ENCODE measurements around the gene EMP2. TPM values are rescaled to one million over a fixed set of nuclear protein-coding genes. Genes with fewer than 3 reads are reported as not detected.

EMP2 gene
- total and polyA plus RNA-seq, 2 donors (not counting 1 experiment from before 2014, with no cell fraction given) = 22.5 to 36.8 TPM

DNA sequence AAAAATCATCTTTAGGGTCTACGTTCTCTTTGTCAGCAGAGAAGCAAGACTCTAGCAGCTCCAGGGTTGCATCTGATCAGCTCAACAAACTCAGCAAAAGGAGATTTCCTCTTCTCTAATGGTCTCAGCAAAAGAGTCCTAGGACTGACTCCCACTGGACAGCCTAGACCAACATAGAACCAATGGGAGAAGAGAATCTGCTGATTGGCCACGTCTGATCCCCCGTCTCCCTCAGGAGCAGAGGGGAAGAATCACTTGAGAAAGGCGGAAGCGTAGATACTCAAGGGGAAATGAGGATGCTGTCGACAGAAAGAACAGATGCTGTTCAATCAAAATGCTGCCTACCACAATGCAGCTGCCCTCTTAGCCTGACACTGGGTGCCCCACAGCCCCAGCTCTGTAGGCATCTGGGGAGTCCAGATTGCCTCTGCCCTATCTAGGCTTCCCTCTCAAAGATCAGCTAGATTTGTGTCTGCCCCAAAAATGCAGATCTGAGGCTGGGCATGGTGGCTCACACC is 31.5 kb upstream of the EMP2 start:
- Histone ChIP-seq H3K4me1 (ENCODE audit: control insufficient read depth, extremely low read depth, insufficient read depth, low read length) (peaks cover 8% of the 10 kb centered on the region), H3K4me2 (ENCODE audit: extremely low read depth, insufficient read depth, low read length) (no peak overlapping the region), H2AFZ (ENCODE audit: low read length) (no peak overlapping the region), H3K36me3 (ENCODE audit: control insufficient read depth, insufficient read depth, low read length) (no peaks in the 10 kb centered on the region), H3K27me3 (ENCODE audit: control insufficient read depth, insufficient read depth, low read length) (no peaks in the 10 kb centered on the region), H3K9me3 (ENCODE audit: control insufficient read depth, insufficient read depth, low read depth, low read length) (no peaks in the 10 kb centered on the region), H3K27ac (ENCODE audit: insufficient read depth, low read length) (no peak overlapping the region), H3K79me2 (ENCODE audit: control insufficient read depth, insufficient read depth, low read length) (no peaks in the 10 kb centered on the region), H3K9ac (ENCODE audit: insufficient read depth, low read length) (no peak overlapping the region), H4K20me1 (ENCODE audit: control insufficient read depth, extremely low read depth, insufficient read depth, low read length) (no peaks in the 10 kb centered on the region), H3K4me3 (replicated peaks in 1 of 4; ENCODE audit: control extremely low read depth in 1 of 4, insufficient read depth in 1 of 4, low read depth in 3 of 4, low read length in 4 of 4) (no peak overlapping the region)
- TF ChIP-seq, protein P1, sequence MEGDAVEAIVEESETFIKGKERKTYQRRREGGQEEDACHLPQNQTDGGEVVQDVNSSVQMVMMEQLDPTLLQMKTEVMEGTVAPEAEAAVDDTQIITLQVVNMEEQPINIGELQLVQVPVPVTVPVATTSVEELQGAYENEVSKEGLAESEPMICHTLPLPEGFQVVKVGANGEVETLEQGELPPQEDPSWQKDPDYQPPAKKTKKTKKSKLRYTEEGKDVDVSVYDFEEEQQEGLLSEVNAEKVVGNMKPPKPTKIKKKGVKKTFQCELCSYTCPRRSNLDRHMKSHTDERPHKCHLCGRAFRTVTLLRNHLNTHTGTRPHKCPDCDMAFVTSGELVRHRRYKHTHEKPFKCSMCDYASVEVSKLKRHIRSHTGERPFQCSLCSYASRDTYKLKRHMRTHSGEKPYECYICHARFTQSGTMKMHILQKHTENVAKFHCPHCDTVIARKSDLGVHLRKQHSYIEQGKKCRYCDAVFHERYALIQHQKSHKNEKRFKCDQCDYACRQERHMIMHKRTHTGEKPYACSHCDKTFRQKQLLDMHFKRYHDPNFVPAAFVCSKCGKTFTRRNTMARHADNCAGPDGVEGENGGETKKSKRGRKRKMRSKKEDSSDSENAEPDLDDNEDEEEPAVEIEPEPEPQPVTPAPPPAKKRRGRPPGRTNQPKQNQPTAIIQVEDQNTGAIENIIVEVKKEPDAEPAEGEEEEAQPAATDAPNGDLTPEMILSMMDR (conservative IDR thresholded peaks at IDR 0.05 in 1 of 2, IDR thresholded peaks at IDR 0.05 in 1 of 2; ENCODE audit: low read depth in 1 of 2, low read length in 2 of 2) = no peak
- no peak for TF ChIP-seq EZH2 (IDR thresholded peaks at IDR 0.05; ENCODE audit: low read length, missing control alignments)
- no peak for DNase-seq (ENCODE audit: low read depth in 2 of 2)

GRCh38 chr16:10610499-10611184 is 30.2 kb upstream of the EMP2 start:
- no peak overlapping the region for H3K4me3 ChIP-seq (replicated peaks in 1 of 4; ENCODE audit: control extremely low read depth in 1 of 4, insufficient read depth in 1 of 4, low read depth in 3 of 4, low read length in 4 of 4)
- no peaks in the 10 kb centered on the region for H3K79me2 ChIP-seq (ENCODE audit: control insufficient read depth, insufficient read depth, low read length)
- no peaks in the 10 kb centered on the region for H3K9me3 ChIP-seq (ENCODE audit: control insufficient read depth, insufficient read depth, low read depth, low read length)
- no peak overlapping the region for H3K4me2 ChIP-seq (ENCODE audit: extremely low read depth, insufficient read depth, low read length)
- no peak for TF ChIP-seq EZH2 (IDR thresholded peaks at IDR 0.05; ENCODE audit: low read length, missing control alignments)
- TF ChIP-seq, protein P1 (conservative IDR thresholded peaks at IDR 0.05 in 1 of 2, IDR thresholded peaks at IDR 0.05 in 1 of 2; ENCODE audit: low read depth in 1 of 2, low read length in 2 of 2) = no peak
- no peaks in the 10 kb centered on the region for H4K20me1 ChIP-seq (ENCODE audit: control insufficient read depth, extremely low read depth, insufficient read depth, low read length)
- DNase-seq (ENCODE audit: low read depth in 2 of 2) = no peak
- peaks cover 8% of the 10 kb centered on the region for H3K4me1 ChIP-seq (ENCODE audit: control insufficient read depth, extremely low read depth, insufficient read depth, low read length)
- H3K36me3 ChIP-seq (ENCODE audit: control insufficient read depth, insufficient read depth, low read length) = no peaks in the 10 kb centered on the region
- H2AFZ ChIP-seq (ENCODE audit: low read length) = no peak overlapping the region
- H3K27me3 ChIP-seq (ENCODE audit: control insufficient read depth, insufficient read depth, low read length) = no peaks in the 10 kb centered on the region
- no peak overlapping the region for H3K9ac ChIP-seq (ENCODE audit: insufficient read depth, low read length)
- H3K27ac ChIP-seq (ENCODE audit: insufficient read depth, low read length) = no peak overlapping the region

DNA sequence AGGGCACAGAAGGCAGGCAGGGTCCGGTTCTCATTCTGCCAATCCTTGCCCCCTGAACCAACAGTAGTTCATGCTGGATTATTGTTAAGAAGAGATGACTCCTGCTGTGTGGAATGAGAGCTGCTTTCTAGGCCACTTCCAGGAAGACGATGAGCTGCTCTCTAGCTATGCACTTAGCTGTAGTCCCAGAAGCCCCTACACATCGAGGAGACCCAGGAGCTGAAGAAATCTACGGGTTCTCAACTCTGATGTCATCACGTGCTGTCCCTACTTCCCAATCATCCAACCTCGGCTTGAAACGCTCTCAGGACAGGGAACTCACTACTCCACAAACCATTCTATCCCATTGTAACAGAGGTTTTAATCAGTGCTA is 29.0 kb upstream of the EMP2 start:
- Histone ChIP-seq H3K79me2 (ENCODE audit: control insufficient read depth, insufficient read depth, low read length) (no peaks in the 10 kb centered on the region), H3K4me3 (replicated peaks in 1 of 4; ENCODE audit: control extremely low read depth in 1 of 4, insufficient read depth in 1 of 4, low read depth in 3 of 4, low read length in 4 of 4) (no peak overlapping the region), H3K27ac (ENCODE audit: insufficient read depth, low read length) (peak overlapping the region; percentile 57), H3K4me1 (ENCODE audit: control insufficient read depth, extremely low read depth, insufficient read depth, low read length) (peaks cover 8% of the 10 kb centered on the region), H2AFZ (ENCODE audit: low read length) (peak overlapping the region; percentile 82), H4K20me1 (ENCODE audit: control insufficient read depth, extremely low read depth, insufficient read depth, low read length) (no peaks in the 10 kb centered on the region), H3K36me3 (ENCODE audit: control insufficient read depth, insufficient read depth, low read length) (no peaks in the 10 kb centered on the region), H3K27me3 (ENCODE audit: control insufficient read depth, insufficient read depth, low read length) (no peaks in the 10 kb centered on the region), H3K9ac (ENCODE audit: insufficient read depth, low read length) (no peak overlapping the region), H3K4me2 (ENCODE audit: extremely low read depth, insufficient read depth, low read length) (peak overlapping the region; percentile 68), H3K9me3 (ENCODE audit: control insufficient read depth, insufficient read depth, low read depth, low read length) (no peaks in the 10 kb centered on the region)
- TF ChIP-seq, protein P1 (conservative IDR thresholded peaks at IDR 0.05 in 1 of 2, IDR thresholded peaks at IDR 0.05 in 1 of 2; ENCODE audit: low read depth in 1 of 2, low read length in 2 of 2) = peak in 1 of 2 donors; percentile 14
- no peak for TF ChIP-seq EZH2 (IDR thresholded peaks at IDR 0.05; ENCODE audit: low read length, missing control alignments)
- peak; percentile 65 to 94 for DNase-seq (ENCODE audit: low read depth in 2 of 2)

Measured in fibroblast of lung (primary cell).